ENCODE measurements around the gene SLC18B1. TPM values are rescaled to one million over a fixed set of nuclear protein-coding genes. Genes with fewer than 3 reads are reported as not detected.

Gene SLC18B1
- total RNA-seq, 4 donors from 2014 or later = 0.51 to 38.7 (median 8.0) TPM

GRCh38 chr6:132820629-132821381, 22.4 kb upstream of the SLC18B1 start:
- intact Hi-C loops (cut with DNase I; ENCODE audit: low total_unique reads) = no loop called here
- DNase-seq = no peak
- Histone ChIP-seq H3K36me3 (no peaks in the 10 kb centered on the region), H3K4me3 (no peak overlapping the region), H3K9me3 (no peaks in the 10 kb centered on the region), H3K27ac (no peak overlapping the region), H3K4me1 (peaks cover 0 to 6% of the 10 kb centered on the region in 2 donors), H3K27me3 (no peaks in the 10 kb centered on the region)
- TF ChIP-seq CTCF (IDR thresholded peaks at IDR 0.05) (no peak), POLR2A (IDR thresholded peaks at IDR 0.05) (no peak)

GRCh38 chr6:132819405-132820161, 21.1 kb upstream of the SLC18B1 start:
- intact Hi-C loops (cut with DNase I; ENCODE audit: low total_unique reads) = no loop called here
- no peak overlapping the region for H3K4me3 ChIP-seq
- no peaks in the 10 kb centered on the region for H3K27me3 ChIP-seq
- H3K36me3 ChIP-seq = no peaks in the 10 kb centered on the region
- no peak overlapping the region for H3K27ac ChIP-seq
- H3K9me3 ChIP-seq = no peaks in the 10 kb centered on the region
- no peak for DNase-seq
- TF ChIP-seq CTCF (IDR thresholded peaks at IDR 0.05) (no peak), POLR2A (IDR thresholded peaks at IDR 0.05) (no peak)
- peaks cover 0 to 9% of the 10 kb centered on the region in 2 donors for H3K4me1 ChIP-seq

GRCh38 chr6:132818404-132819359, 20.2 kb upstream of the SLC18B1 start:
- Histone ChIP-seq H3K27me3 (no peaks in the 10 kb centered on the region), H3K36me3 (no peaks in the 10 kb centered on the region), H3K9me3 (no peaks in the 10 kb centered on the region), H3K4me3 (no peak overlapping the region), H3K4me1 (peaks cover 0 to 9% of the 10 kb centered on the region in 2 donors), H3K27ac (no peak overlapping the region)
- no peak for DNase-seq
- intact Hi-C loops (cut with DNase I; ENCODE audit: low total_unique reads) = no loop called here
- TF ChIP-seq CTCF (IDR thresholded peaks at IDR 0.05) = no peak
- no peak for TF ChIP-seq POLR2A (IDR thresholded peaks at IDR 0.05)

GRCh38 chr6:132817554-132818403, 19.3 kb upstream of the SLC18B1 start:
- intact Hi-C loops (cut with DNase I; ENCODE audit: low total_unique reads) = no loop called here
- Histone ChIP-seq H3K27ac (no peak overlapping the region), H3K4me3 (no peak overlapping the region), H3K27me3 (no peaks in the 10 kb centered on the region), H3K4me1 (peaks cover 0 to 9% of the 10 kb centered on the region in 2 donors), H3K9me3 (no peaks in the 10 kb centered on the region), H3K36me3 (no peaks in the 10 kb centered on the region)
- TF ChIP-seq POLR2A (IDR thresholded peaks at IDR 0.05) (no peak), CTCF (IDR thresholded peaks at IDR 0.05) (no peak)
- no peak for DNase-seq
